Right atrium auricular region (tissue), 2 donors: ENCODE results near the gene STAG2. TPM values are rescaled to one million over a fixed set of nuclear protein-coding genes. Genes with fewer than 3 reads are reported as not detected.

Experiments
- DNase-seq: peaks from one replicate; pipeline ENCODE4 v3.0.0-alpha.2; 2019; ENCODE audit warnings: low spot score
- H3K27ac ChIP-seq, 2 donors: fragments of 200-600 bp; sonication (generic); 1 replicate in 1 of 2; 2 replicates in 1 of 2; pipeline ENCODE4 v1.5.1; 2016 to 2019
- H3K27me3 ChIP-seq, 2 donors: fragments of 200-600 bp; sonication (generic); one replicate each; pipeline versions ENCODE4 v1.5.1 to v1.6.0; 2017 to 2019
- H3K36me3 ChIP-seq: fragments of 200-600 bp; sonication (generic); one replicate; pipeline ENCODE4 v1.5.1; 2016
- H3K4me1 ChIP-seq, 2 donors: fragments of 200-600 bp; sonication (generic); one replicate each; pipeline versions ENCODE4 v1.5.1 to v1.6.0; 2017 to 2019
- H3K4me3 ChIP-seq, 2 donors: fragments of 200-600 bp; sonication (generic); 1 replicate in 1 of 2; 2 replicates in 1 of 2; pipeline ENCODE4 v1.5.1; 2017 to 2019; ENCODE audit warnings: mild to moderate bottlenecking in 1 of 2, moderate library complexity in 1 of 2
- H3K9me3 ChIP-seq, 2 donors: fragments of 200-600 bp; sonication (generic); one replicate each; pipeline ENCODE4 v1.5.1; 2019
- total RNA-seq, 2 donors: library from RNA; depleted of rRNA; stranded (reverse); fragments of >200 nt; gene quantifications; one replicate each; pipeline ENCODE4 v1.1.0, GENCODE V29; 2016
- TF ChIP-seq, protein P1 (sequence below), 2 donors: fragments of 200-600 bp; sonication (generic); IDR thresholded peaks; one replicate each; pipeline ENCODE4 v1.5.1; 2019; ENCODE audit warnings: antibody characterized with exemption in 2 of 2

Gene STAG2
- total RNA-seq, 2 donors from 2014 or later = 26.8 to 45.8 TPM

DNA sequence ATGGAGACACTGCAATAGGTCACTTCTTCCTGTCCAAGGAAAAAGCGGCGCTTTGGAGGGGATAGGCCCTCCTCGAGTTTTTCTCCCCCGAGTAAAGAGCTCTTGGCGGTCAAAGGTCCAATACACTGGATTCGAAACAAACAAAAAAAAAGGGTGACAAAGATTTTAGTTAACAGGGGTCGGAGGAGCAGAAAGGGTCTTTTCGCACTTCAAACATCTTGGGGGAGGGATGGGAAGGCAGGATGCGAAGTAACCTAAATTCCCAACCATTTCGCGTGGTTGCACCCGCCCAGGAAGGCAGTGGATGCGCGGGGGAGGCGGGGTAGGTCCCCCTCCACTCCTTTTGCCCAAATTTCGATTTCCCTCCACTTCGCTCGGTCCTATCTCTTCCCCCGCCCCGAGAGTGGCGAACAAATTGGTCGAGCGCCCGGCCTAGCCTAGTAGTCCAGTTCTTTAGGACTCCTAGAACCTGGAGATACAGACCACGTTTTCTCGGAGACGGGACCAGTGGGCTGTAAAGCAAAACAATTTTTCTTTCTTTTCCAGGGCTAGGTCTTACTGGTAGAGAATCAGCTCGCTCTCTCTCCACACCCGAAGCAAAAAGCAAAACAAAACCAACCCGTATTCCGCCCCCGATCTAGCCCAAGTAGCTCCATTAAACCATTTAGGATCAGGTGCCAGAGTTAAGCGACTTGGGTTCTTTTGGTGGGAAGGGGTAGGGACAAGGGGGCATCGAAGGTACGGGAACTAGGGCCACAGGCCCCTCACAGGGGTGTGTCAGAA lies 2.0 kb upstream of the STAG2 start:
- Histone ChIP-seq H3K9me3 (no peaks in the 10 kb centered on the region), H3K4me3 (peak overlapping the region; percentile 49 to 66), H3K27ac (peak overlapping the region; percentile 93 to 98), H3K27me3 (no peaks in the 10 kb centered on the region), H3K4me1 (no peaks in the 10 kb centered on the region), H3K36me3 (no peaks in the 10 kb centered on the region)
- no peak for DNase-seq
- TF ChIP-seq, protein P1, sequence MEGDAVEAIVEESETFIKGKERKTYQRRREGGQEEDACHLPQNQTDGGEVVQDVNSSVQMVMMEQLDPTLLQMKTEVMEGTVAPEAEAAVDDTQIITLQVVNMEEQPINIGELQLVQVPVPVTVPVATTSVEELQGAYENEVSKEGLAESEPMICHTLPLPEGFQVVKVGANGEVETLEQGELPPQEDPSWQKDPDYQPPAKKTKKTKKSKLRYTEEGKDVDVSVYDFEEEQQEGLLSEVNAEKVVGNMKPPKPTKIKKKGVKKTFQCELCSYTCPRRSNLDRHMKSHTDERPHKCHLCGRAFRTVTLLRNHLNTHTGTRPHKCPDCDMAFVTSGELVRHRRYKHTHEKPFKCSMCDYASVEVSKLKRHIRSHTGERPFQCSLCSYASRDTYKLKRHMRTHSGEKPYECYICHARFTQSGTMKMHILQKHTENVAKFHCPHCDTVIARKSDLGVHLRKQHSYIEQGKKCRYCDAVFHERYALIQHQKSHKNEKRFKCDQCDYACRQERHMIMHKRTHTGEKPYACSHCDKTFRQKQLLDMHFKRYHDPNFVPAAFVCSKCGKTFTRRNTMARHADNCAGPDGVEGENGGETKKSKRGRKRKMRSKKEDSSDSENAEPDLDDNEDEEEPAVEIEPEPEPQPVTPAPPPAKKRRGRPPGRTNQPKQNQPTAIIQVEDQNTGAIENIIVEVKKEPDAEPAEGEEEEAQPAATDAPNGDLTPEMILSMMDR (IDR thresholded peaks at IDR 0.05) = no peak

DNA sequence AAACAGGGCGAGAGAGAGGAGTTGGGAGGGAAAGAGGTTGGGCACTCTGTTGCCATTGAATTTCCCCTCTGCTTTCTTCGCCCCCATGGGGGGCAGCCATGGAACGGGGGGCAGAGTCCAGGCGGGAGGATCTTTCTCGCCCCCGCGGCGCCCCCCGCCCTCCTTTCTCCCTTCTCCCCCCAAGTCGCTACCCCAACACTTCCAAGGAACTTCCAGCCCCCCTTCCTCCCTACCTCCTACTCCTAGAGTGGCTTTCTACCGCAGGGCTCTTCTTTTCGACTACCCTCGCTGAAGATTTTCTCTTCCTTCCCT lies 594 bp upstream of the STAG2 start:
- Histone ChIP-seq H3K4me1 (no peaks in the 10 kb centered on the region), H3K27me3 (no peaks in the 10 kb centered on the region), H3K27ac (peak overlapping the region; percentile 96 to 98), H3K9me3 (no peaks in the 10 kb centered on the region), H3K36me3 (no peaks in the 10 kb centered on the region), H3K4me3 (peak overlapping the region; percentile 65 to 66)
- TF ChIP-seq, protein P1 (IDR thresholded peaks at IDR 0.05) = no peak
- DNase-seq = no peak

DNA sequence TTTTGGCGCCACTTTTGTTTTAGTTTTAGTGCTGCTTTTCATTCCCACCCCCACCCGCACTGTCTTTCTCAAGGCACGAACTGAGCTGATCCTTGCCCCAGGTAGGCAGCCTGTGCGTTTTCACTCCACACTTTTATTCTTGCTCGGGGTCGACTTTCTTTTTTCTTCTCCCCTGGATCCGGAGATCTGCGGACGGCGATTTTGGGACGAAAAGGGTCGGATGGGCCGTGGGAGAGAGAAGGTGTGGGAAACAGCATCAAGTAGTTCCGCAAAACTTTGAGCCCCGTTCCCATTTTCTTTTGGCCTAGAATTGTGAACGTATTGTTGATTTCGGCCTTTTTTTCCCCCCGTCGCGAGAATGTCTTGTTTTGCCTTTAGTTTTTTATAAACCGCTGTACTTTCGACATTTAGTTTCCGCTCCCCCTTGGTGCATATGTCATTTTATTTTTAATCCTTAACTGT lies 531 bp downstream of the STAG2 start:
- H3K36me3 ChIP-seq = no peaks in the 10 kb centered on the region
- no peak for DNase-seq
- H3K27ac ChIP-seq = peak overlapping the region; percentile 96 to 98
- H3K4me1 ChIP-seq = no peaks in the 10 kb centered on the region
- TF ChIP-seq, protein P1 (IDR thresholded peaks at IDR 0.05) = no peak
- H3K9me3 ChIP-seq = no peaks in the 10 kb centered on the region
- H3K4me3 ChIP-seq = peak overlapping the region; percentile 65 to 66
- no peaks in the 10 kb centered on the region for H3K27me3 ChIP-seq

DNA sequence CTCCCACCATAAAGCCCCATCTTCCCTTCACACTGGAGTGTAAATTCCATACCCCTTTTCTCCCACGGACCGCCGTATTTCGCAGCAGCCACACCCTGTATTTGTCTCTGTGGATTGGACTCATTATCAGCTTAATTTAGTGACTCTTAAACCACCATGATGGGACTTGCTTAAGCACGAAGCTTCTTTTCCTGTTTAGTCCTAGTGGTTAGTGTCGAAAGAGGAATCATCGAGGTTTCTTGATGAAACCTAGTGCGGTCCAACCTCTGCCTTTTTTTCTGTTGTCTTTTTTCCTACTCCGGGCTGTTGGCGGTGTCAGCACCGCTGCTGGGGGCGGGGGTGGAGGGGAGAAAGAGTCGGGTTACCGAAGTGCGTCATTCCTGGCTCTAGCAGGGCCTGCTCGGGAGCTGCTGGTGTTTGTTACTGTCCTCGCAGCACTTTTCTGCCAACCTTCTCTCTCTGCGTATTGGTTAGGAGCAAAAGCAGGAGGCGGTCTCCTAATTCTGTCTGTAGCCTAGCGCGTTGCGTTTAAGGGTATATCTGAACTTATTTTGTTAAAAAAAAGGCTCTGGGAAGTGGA lies 1.4 kb downstream of the STAG2 start:
- Histone ChIP-seq H3K9me3 (no peaks in the 10 kb centered on the region), H3K27me3 (no peaks in the 10 kb centered on the region), H3K4me3 (peak overlapping the region; percentile 65 to 66), H3K27ac (peak overlapping the region; percentile 96 to 98), H3K4me1 (peaks cover 0 to under 1% of the 10 kb centered on the region in 2 donors), H3K36me3 (no peaks in the 10 kb centered on the region)
- TF ChIP-seq, protein P1 (IDR thresholded peaks at IDR 0.05) = no peak
- peak; percentile 92 for DNase-seq

DNA sequence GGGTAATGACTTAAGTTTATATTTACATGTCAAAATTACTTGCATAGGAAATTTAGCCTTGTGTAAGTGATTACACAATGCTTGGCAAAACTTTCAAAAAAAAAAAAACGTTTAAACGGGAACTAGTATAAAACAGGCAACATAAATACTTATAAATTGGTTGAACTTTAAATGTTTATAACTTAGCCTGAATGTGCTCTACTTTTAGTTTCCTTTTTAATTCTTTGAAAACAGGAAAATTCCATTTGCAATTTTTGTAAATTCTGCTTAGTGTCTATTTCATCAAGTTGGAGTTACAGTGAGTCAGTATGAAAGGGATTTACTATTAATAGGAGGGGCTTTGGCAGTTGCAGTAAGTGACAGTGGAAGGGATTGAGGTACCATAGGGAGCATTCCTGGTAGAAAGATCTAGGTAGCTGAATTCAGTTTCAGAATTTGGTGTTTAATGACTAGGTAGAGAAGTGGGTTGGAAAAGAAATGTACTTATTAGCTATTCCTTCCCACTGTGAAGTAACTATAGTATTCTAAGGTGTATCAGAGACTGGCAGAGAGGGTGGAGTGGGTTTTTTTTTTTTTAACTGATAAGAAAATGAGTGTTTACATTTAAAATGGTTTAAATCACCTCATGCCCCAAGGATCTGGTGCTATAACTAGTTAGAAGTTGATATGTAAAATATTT lies 2.8 kb downstream of the STAG2 start:
- peaks cover 0 to 3% of the 10 kb centered on the region in 2 donors for H3K4me1 ChIP-seq
- H3K4me3 ChIP-seq = no peak overlapping the region
- no peak for DNase-seq
- no peaks in the 10 kb centered on the region for H3K36me3 ChIP-seq
- H3K27ac ChIP-seq = peak overlapping the region; percentile 96 to 98
- H3K9me3 ChIP-seq = no peaks in the 10 kb centered on the region
- H3K27me3 ChIP-seq = no peaks in the 10 kb centered on the region
- TF ChIP-seq, protein P1 (IDR thresholded peaks at IDR 0.05) = no peak
